GM12878 (cell line): ENCODE results near the gene RCAN2.

Experiments
- EZH2 ChIP-seq: IDR thresholded peaks from 2 replicates; pipeline ENCODE4 v1.6.1; 2012; ENCODE audit warnings: low read depth, mild to moderate bottlenecking, control low read depth, inconsistent platforms, low read length, borderline replicate concordance; ENCODE audit not compliant: control insufficient read depth
- MXI1 ChIP-seq: fragments of 150-350 bp; IDR thresholded peaks from 2 replicates; pipeline ENCODE4 v1.6.1; 2011; ENCODE audit warnings: low read depth, mild to moderate bottlenecking, inconsistent platforms, low read length, improper control_type of control experiment
- SRF ChIP-seq, 2 experiments: IDR thresholded peaks; 2 replicates each; pipeline ENCODE4 v1.6.1; 2011; ENCODE audit warnings: low read depth in 2 of 2, low read length in 2 of 2, mild to moderate bottlenecking in 1 of 2, moderate library complexity in 1 of 2
- ZBED1 ChIP-seq: IDR thresholded peaks from 2 replicates; pipeline ENCODE4 v1.6.1; 2016; ENCODE audit warnings: borderline replicate concordance
- TF ChIP-seq, protein P1 (sequence below): IDR thresholded peaks from 2 replicates; pipeline ENCODE4 v1.6.1; 2011; ENCODE audit warnings: borderline replicate concordance, low read depth, mild to moderate bottlenecking, moderate library complexity, mixed read lengths, low read length; ENCODE audit not compliant: insufficient read depth; ENCODE audit errors: extremely low read length
- TF ChIP-seq, protein P2 (sequence below): fragments of 450-650 bp; IDR thresholded peaks from 2 replicates; pipeline ENCODE4 v1.6.1; 2016; ENCODE audit warnings: mild to moderate bottlenecking

DNA sequence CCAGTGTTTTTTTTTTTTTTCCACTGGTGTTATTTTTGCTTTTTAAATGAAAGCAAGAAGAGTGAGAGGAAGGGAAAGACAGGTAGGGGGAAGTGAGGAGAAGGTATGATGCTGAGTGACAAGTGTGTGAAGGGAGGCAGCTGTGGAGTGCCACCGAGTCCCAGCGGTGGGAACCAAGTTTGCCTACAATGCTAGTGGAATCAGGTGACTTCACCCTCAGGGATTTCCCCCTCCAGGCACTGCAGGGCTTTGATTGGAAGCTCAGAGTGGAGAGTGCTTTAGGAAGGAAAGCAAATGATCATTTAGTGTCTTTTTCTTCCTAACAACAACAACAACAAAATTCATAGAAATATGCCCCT is 200.0 kb downstream of the RCAN2 start:
- TF ChIP-seq EZH2 = no peak
- TF ChIP-seq MXI1 = no peak
- TF ChIP-seq, protein P1, sequence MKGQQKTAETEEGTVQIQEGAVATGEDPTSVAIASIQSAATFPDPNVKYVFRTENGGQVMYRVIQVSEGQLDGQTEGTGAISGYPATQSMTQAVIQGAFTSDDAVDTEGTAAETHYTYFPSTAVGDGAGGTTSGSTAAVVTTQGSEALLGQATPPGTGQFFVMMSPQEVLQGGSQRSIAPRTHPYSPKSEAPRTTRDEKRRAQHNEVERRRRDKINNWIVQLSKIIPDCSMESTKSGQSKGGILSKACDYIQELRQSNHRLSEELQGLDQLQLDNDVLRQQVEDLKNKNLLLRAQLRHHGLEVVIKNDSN = no peak
- TF ChIP-seq, protein P2, sequence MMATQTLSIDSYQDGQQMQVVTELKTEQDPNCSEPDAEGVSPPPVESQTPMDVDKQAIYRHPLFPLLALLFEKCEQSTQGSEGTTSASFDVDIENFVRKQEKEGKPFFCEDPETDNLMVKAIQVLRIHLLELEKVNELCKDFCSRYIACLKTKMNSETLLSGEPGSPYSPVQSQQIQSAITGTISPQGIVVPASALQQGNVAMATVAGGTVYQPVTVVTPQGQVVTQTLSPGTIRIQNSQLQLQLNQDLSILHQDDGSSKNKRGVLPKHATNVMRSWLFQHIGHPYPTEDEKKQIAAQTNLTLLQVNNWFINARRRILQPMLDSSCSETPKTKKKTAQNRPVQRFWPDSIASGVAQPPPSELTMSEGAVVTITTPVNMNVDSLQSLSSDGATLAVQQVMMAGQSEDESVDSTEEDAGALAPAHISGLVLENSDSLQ = no peak
- no peak for TF ChIP-seq ZBED1
- TF ChIP-seq SRF (IDR thresholded peaks at IDR 0.05; ENCODE audit: low read depth in 2 of 2, low read length in 2 of 2) = no peak
